ENCODE results near the gene LBH. TPM values are rescaled to one million over a fixed set of nuclear protein-coding genes. Genes with fewer than 3 reads are reported as not detected.

Gene LBH
- polyA plus RNA-seq, 3 donors = 0.41 to 0.76 (median 0.42) TPM

- H3K9me3 Mint-ChIP-seq = no peaks in the 10 kb centered on the region
- no peak overlapping the region for H3K4me3 Mint-ChIP-seq
- no peaks in the 10 kb centered on the region for H3K36me3 Mint-ChIP-seq
- Histone ChIP-seq H4K20me1 (ENCODE audit: insufficient read depth, low read length) (no peaks in the 10 kb centered on the region), H3K27me3 (ENCODE audit: control insufficient read depth in 2 of 2, insufficient read depth in 2 of 2, low read length in 2 of 2) (no peaks in the 10 kb centered on the region), H3K4me1 (ENCODE audit: control insufficient read depth in 1 of 2, insufficient read depth in 2 of 2, low read length in 2 of 2) (peaks cover 20 to 25% of the 10 kb centered on the region in 2 donors), H3K4me3 (replicated peaks in 1 of 3; ENCODE audit: low read depth in 2 of 3, low read length in 3 of 3) (no peak overlapping the region), H3K36me3 (replicated peaks in 1 of 2; ENCODE audit: control insufficient read depth in 1 of 2, insufficient read depth in 2 of 2, low read length in 2 of 2) (no peaks in the 10 kb centered on the region), H3K4me2 (replicated peaks; ENCODE audit: extremely low read depth, low read length, poor library complexity, severe bottlenecking) (no peak overlapping the region), H3K79me2 (ENCODE audit: insufficient read depth, low read length) (no peaks in the 10 kb centered on the region), H2AFZ (ENCODE audit: insufficient read depth, low read depth, low read length, poor library complexity, severe bottlenecking) (no peak overlapping the region), H3K27ac (ENCODE audit: low read depth in 1 of 2, low read length in 2 of 2) (no peak overlapping the region), H3K9me3 (replicated peaks in 1 of 2; ENCODE audit: control insufficient read depth in 1 of 2, insufficient read depth in 1 of 2, low read length in 2 of 2) (no peaks in the 10 kb centered on the region), H3K9ac (ENCODE audit: insufficient read depth, low read length, poor library complexity, severe bottlenecking) (no peak overlapping the region)
- no peak for TF ChIP-seq CTCF (IDR thresholded peaks at IDR 0.05)
- H3K4me1 Mint-ChIP-seq = peaks cover 45% of the 10 kb centered on the region
- 80% methylated on average over 2 of the region's 5 CpGs for WGBS (ENCODE audit: insufficient coverage)
- intact Hi-C loops (cut with micrococcal nuclease) = no loop called here
- peaks cover 2 to 11% (median 5%) of the 10 kb centered on the region in 3 donors for H3K27me3 Mint-ChIP-seq (ENCODE audit: low read depth in 3 of 3)
- DNase-seq = no peak
- H3K27ac Mint-ChIP-seq = peak overlapping the region in 3 of 7 donors; percentile 61 to 76 (median 62)
These were observed 8.5 kb upstream of the LBH start for GRCh38 chr2:30222636-30223360.

GRCh38 chr2:30223413-30223874, 7.9 kb upstream of the LBH start:
- Mint-ChIP-seq H3K4me3 (no peak overlapping the region), H3K36me3 (no peaks in the 10 kb centered on the region), H3K9me3 (no peaks in the 10 kb centered on the region), H3K27ac (peak overlapping the region in 3 of 7 donors; percentile 50 to 80 (median 61)), H3K4me1 (peaks cover 43% of the 10 kb centered on the region), H3K27me3 (ENCODE audit: low read depth in 3 of 3) (peaks cover 2 to 10% (median 7%) of the 10 kb centered on the region in 3 donors)
- no peak overlapping the region for H3K4me2 ChIP-seq (replicated peaks; ENCODE audit: extremely low read depth, low read length, poor library complexity, severe bottlenecking)
- no peaks in the 10 kb centered on the region for H3K79me2 ChIP-seq (ENCODE audit: insufficient read depth, low read length)
- no peak for TF ChIP-seq CTCF (IDR thresholded peaks at IDR 0.05)
- WGBS (ENCODE audit: insufficient coverage) = no CpG with 5 or more reads among the region's 3 CpGs
- H3K27ac ChIP-seq (ENCODE audit: low read depth in 1 of 2, low read length in 2 of 2) = peak overlapping the region in 1 of 2 donors; percentile 16
- H3K27me3 ChIP-seq (ENCODE audit: control insufficient read depth in 2 of 2, insufficient read depth in 2 of 2, low read length in 2 of 2) = no peaks in the 10 kb centered on the region
- no peaks in the 10 kb centered on the region for H4K20me1 ChIP-seq (ENCODE audit: insufficient read depth, low read length)
- H3K4me1 ChIP-seq (ENCODE audit: control insufficient read depth in 1 of 2, insufficient read depth in 2 of 2, low read length in 2 of 2) = peaks cover 20 to 25% of the 10 kb centered on the region in 2 donors
- H3K9me3 ChIP-seq (replicated peaks in 1 of 2; ENCODE audit: control insufficient read depth in 1 of 2, insufficient read depth in 1 of 2, low read length in 2 of 2) = no peaks in the 10 kb centered on the region
- peak overlapping the region; percentile 46 for H2AFZ ChIP-seq (ENCODE audit: insufficient read depth, low read depth, low read length, poor library complexity, severe bottlenecking)
- H3K36me3 ChIP-seq (replicated peaks in 1 of 2; ENCODE audit: control insufficient read depth in 1 of 2, insufficient read depth in 2 of 2, low read length in 2 of 2) = no peaks in the 10 kb centered on the region
- no peak for DNase-seq
- H3K4me3 ChIP-seq (replicated peaks in 1 of 3; ENCODE audit: low read depth in 2 of 3, low read length in 3 of 3) = no peak overlapping the region
- intact Hi-C loops (cut with micrococcal nuclease) = no loop called here
- H3K9ac ChIP-seq (ENCODE audit: insufficient read depth, low read length, poor library complexity, severe bottlenecking) = no peak overlapping the region

Data from CD14-positive monocyte (primary cell).